Measurements from ENCODE around the gene IL6R. TPM values are rescaled to one million over a fixed set of nuclear protein-coding genes. Genes with fewer than 3 reads are reported as not detected.
"Not testable (repeated sequence)": the region's sequence is repeated elsewhere in the genome, so short reads cannot be mapped to it uniquely, and the experiment has no call there.

IL6R gene
- total RNA-seq, 1 donor from 2014 or later = 31.2 TPM

GRCh38 chr1:154483941-154484803, 79.0 kb downstream of the IL6R start:
- DNase-seq (ENCODE audit: low spot score) = peak; percentile 40

GRCh38 chr1:154485106-154485505, 80.0 kb downstream of the IL6R start:
- DNase-seq (ENCODE audit: low spot score) = peak; percentile 25

GRCh38 chr1:154485910-154486496, 80.9 kb downstream of the IL6R start:
- no peak for DNase-seq (ENCODE audit: low spot score)

GRCh38 chr1:154486756-154487155, 81.6 kb downstream of the IL6R start:
- DNase-seq (ENCODE audit: low spot score) = not testable (repeated sequence)

GRCh38 chr1:154488922-154489321, 83.8 kb downstream of the IL6R start:
- DNase-seq (ENCODE audit: low spot score) = no peak

GRCh38 chr1:154489695-154490274, 84.6 kb downstream of the IL6R start:
- no peak for DNase-seq (ENCODE audit: low spot score)

GRCh38 chr1:154490317-154490716, 85.2 kb downstream of the IL6R start:
- DNase-seq (ENCODE audit: low spot score) = no peak

- DNase-seq (ENCODE audit: low spot score) = no peak
Measured at GRCh38 chr1:154492115-154492514, 87.0 kb downstream of the IL6R start.

GRCh38 chr1:154493276-154493675, 88.1 kb downstream of the IL6R start:
- DNase-seq (ENCODE audit: low spot score) = peak; percentile 26

- no peak for DNase-seq (ENCODE audit: low spot score)
Measured at GRCh38 chr1:154495496-154496273, 90.5 kb downstream of the IL6R start.

GRCh38 chr1:154496383-154496782, 91.2 kb downstream of the IL6R start:
- no peak for DNase-seq (ENCODE audit: low spot score)

GRCh38 chr1:154497026-154497806, 92.1 kb downstream of the IL6R start:
- peak; percentile 20 for DNase-seq (ENCODE audit: low spot score)

GRCh38 chr1:154499446-154499845, 94.3 kb downstream of the IL6R start:
- no peak for DNase-seq (ENCODE audit: low spot score)

GRCh38 chr1:154500533-154500932, 95.4 kb downstream of the IL6R start:
- DNase-seq (ENCODE audit: low spot score) = no peak

GRCh38 chr1:154501423-154502065, 96.4 kb downstream of the IL6R start:
- peak; percentile 30 for DNase-seq (ENCODE audit: low spot score)

GRCh38 chr1:154502066-154502743, 97.1 kb downstream of the IL6R start, which contains the start of the genes SHE and TDRD10:
Gene SHE, minus strand, starts transcription at chr1:154502412. Its CDS starts 386 bp downstream, at chr1:154502026.
Gene TDRD10, plus strand, starts transcription at chr1:154502219. Its CDS starts 4,685 bp downstream, at chr1:154506904.
- DNase-seq (ENCODE audit: low spot score) = no peak

- no peak for DNase-seq (ENCODE audit: low spot score)
Measured at GRCh38 chr1:154502744-154503115, 97.6 kb downstream of the IL6R start.

GRCh38 chr1:154503898-154504297, 98.8 kb downstream of the IL6R start:
- DNase-seq (ENCODE audit: low spot score) = no peak

- DNase-seq (ENCODE audit: low spot score) = no peak
Measured at GRCh38 chr1:154512760-154513159, 107.6 kb downstream of the IL6R start.

- DNase-seq (ENCODE audit: low spot score) = no peak
Measured at GRCh38 chr1:154514066-154514553, 109.0 kb downstream of the IL6R start.
